Hepatocyte (in vitro differentiated cells): ENCODE results near the gene MC3R. TPM values are rescaled to one million over a fixed set of nuclear protein-coding genes. Genes with fewer than 3 reads are reported as not detected.

ENCODE experiments used
- DNase-seq: peaks from one replicate; pipeline ENCODE4 v3.0.0-alpha.2; 2016; ENCODE audit warnings: low spot score
- H2AFZ ChIP-seq: fragments of 200-600 bp; sonication (generic); 2 replicates; pipeline ENCODE4 v1.6.0; 2016; ENCODE audit warnings: antibody characterized with exemption, mild to moderate bottlenecking
- H3K27ac ChIP-seq: fragments of 200-600 bp; sonication (generic); 2 replicates; pipeline ENCODE4 v1.5.1; 2016; ENCODE audit warnings: mild to moderate bottlenecking
- H3K27me3 ChIP-seq: fragments of 200-600 bp; sonication (generic); 2 replicates; pipeline ENCODE4 v1.6.1; 2016
- H3K36me3 ChIP-seq: fragments of 200-600 bp; sonication (generic); replicated peaks from 2 replicates; pipeline ENCODE4 v1.5.1; 2016; ENCODE audit warnings: low read depth; ENCODE audit not compliant: insufficient read depth
- H3K4me1 ChIP-seq: fragments of 200-600 bp; sonication (generic); 2 replicates; pipeline ENCODE4 v1.5.1; 2016; ENCODE audit warnings: mild to moderate bottlenecking, moderate library complexity; ENCODE audit not compliant: insufficient read depth
- H3K4me2 ChIP-seq: fragments of 200-600 bp; sonication (generic); 2 replicates; pipeline ENCODE4 v1.6.0; 2016
- H3K4me3 ChIP-seq: fragments of 200-600 bp; sonication (generic); 2 replicates; pipeline ENCODE4 v1.5.1; 2016; ENCODE audit warnings: mild to moderate bottlenecking
- H3K79me2 ChIP-seq: fragments of 200-600 bp; sonication (generic); 2 replicates; pipeline ENCODE4 v1.6.0; 2017; ENCODE audit warnings: mild to moderate bottlenecking
- H3K9me2 ChIP-seq: fragments of 200-600 bp; sonication (generic); replicated peaks from 2 replicates; pipeline ENCODE4 v1.6.0; 2017; ENCODE audit warnings: mild to moderate bottlenecking; ENCODE audit not compliant: insufficient read depth
- H3K9me3 ChIP-seq: fragments of 200-600 bp; sonication (generic); 2 replicates; pipeline ENCODE4 v1.5.1; 2016; ENCODE audit warnings: low read depth, mild to moderate bottlenecking
- H4K20me1 ChIP-seq: fragments of 200-600 bp; sonication (generic); 2 replicates; pipeline ENCODE4 v1.6.0; 2016; ENCODE audit warnings: mild to moderate bottlenecking; ENCODE audit not compliant: insufficient read depth, poor library complexity, severe bottlenecking
- CTCF ChIP-seq: fragments of 200-600 bp; sonication (generic); IDR thresholded peaks from 2 replicates; pipeline ENCODE4 v1.5.1; 2016; ENCODE audit warnings: antibody characterized with exemption, mild to moderate bottlenecking; ENCODE audit not compliant: poor library complexity
- EZH2 ChIP-seq: fragments of 200-600 bp; sonication (generic); IDR thresholded peaks from 2 replicates; pipeline ENCODE4 v1.6.1; 2016; ENCODE audit warnings: antibody characterized with exemption, mild to moderate bottlenecking, borderline replicate concordance
- EZH2phosphoT487 ChIP-seq: fragments of 200-600 bp; sonication (generic); IDR thresholded peaks from one replicate; pipeline ENCODE4 v1.6.1; 2018; ENCODE audit warnings: antibody characterized with exemption, mild to moderate bottlenecking, low read depth, moderate library complexity; ENCODE audit not compliant: unreplicated experiment, severe bottlenecking
- WGBS: methylation state at CpG from one replicate; pipeline ENCODE4 v1.1.6; 2016; ENCODE audit warnings: low lambda C conversion rate; ENCODE audit errors: missing lambda C conversion rate; 5-methylcytosine and 5-hydroxymethylcytosine counted together
- polyA plus RNA-seq: library from polyadenylated mRNA; unstranded; fragments of >200 nt; fragmentation: Nextera tagmentation; extraction: Ambion mirVana; gene quantifications from 2 replicates; pipeline ENCODE4 v1.2.1, GENCODE V29; 2016
- total RNA-seq: library from RNA; depleted of rRNA; stranded (reverse); fragments of >200 nt; gene quantifications from 2 replicates; pipeline ENCODE4 v1.2.3, GENCODE V29; 2014

Gene MC3R
- total and polyA plus RNA-seq, 2 experiments from 2014 or later: 1.9 TPM; not detected in 1

- no peak for DNase-seq
- no peaks in the 10 kb centered on the region for H3K4me1 ChIP-seq
- no peaks in the 10 kb centered on the region for H3K9me3 ChIP-seq
- H3K9me2 ChIP-seq: no peaks in the 10 kb centered on the region
- no peak overlapping the region for H3K4me2 ChIP-seq
- H2AFZ ChIP-seq: no peak overlapping the region
- H3K27ac ChIP-seq: no peak overlapping the region
- 86% methylated on average over 3 of the region's 3 CpGs for WGBS
- H3K36me3 ChIP-seq: no peaks in the 10 kb centered on the region
- no peak overlapping the region for H3K4me3 ChIP-seq
- no peak for TF ChIP-seq EZH2phosphoT487
- no peak for TF ChIP-seq EZH2
- no peak for TF ChIP-seq CTCF
- H3K27me3 ChIP-seq: no peaks in the 10 kb centered on the region
- H4K20me1 ChIP-seq: no peaks in the 10 kb centered on the region
- no peaks in the 10 kb centered on the region for H3K79me2 ChIP-seq
Observed at GRCh38 chr20:56204206-56204605, 44.3 kb upstream of the MC3R start.

GRCh38 chr20:56205346-56205745 lies 43.2 kb upstream of the MC3R start:
- DNase-seq: no peak
- H3K4me1 ChIP-seq: no peaks in the 10 kb centered on the region
- no peak for TF ChIP-seq EZH2phosphoT487
- TF ChIP-seq EZH2: no peak
- TF ChIP-seq CTCF: peak; percentile 4
- H4K20me1 ChIP-seq: no peaks in the 10 kb centered on the region
- no peak overlapping the region for H3K4me2 ChIP-seq
- 76% methylated on average over 3 of the region's 3 CpGs for WGBS
- H3K79me2 ChIP-seq: no peaks in the 10 kb centered on the region
- H3K9me2 ChIP-seq: no peaks in the 10 kb centered on the region
- no peak overlapping the region for H2AFZ ChIP-seq
- H3K4me3 ChIP-seq: no peak overlapping the region
- no peaks in the 10 kb centered on the region for H3K9me3 ChIP-seq
- H3K27ac ChIP-seq: peak overlapping the region; percentile 40
- no peaks in the 10 kb centered on the region for H3K36me3 ChIP-seq
- no peaks in the 10 kb centered on the region for H3K27me3 ChIP-seq

- Histone ChIP-seq H3K27me3 (no peaks in the 10 kb centered on the region), H3K79me2 (no peaks in the 10 kb centered on the region), H3K9me3 (no peaks in the 10 kb centered on the region), H3K4me3 (no peak overlapping the region), H4K20me1 (no peaks in the 10 kb centered on the region), H3K9me2 (no peaks in the 10 kb centered on the region), H3K4me2 (no peak overlapping the region), H3K27ac (no peak overlapping the region), H3K36me3 (no peaks in the 10 kb centered on the region), H2AFZ (no peak overlapping the region), H3K4me1 (peaks cover 5% of the 10 kb centered on the region)
- TF ChIP-seq EZH2 (no peak), CTCF (no peak), EZH2phosphoT487 (no peak)
- WGBS: 58% methylated on average over 4 of the region's 4 CpGs
- DNase-seq: no peak
Observed at GRCh38 chr20:56207656-56208055, 40.9 kb upstream of the MC3R start.

GRCh38 chr20:56208121-56208520 lies 40.4 kb upstream of the MC3R start:
- H2AFZ ChIP-seq: no peak overlapping the region
- peaks cover 5% of the 10 kb centered on the region for H3K4me1 ChIP-seq
- H3K27me3 ChIP-seq: no peaks in the 10 kb centered on the region
- H3K36me3 ChIP-seq: no peaks in the 10 kb centered on the region
- no peaks in the 10 kb centered on the region for H3K79me2 ChIP-seq
- H3K27ac ChIP-seq: no peak overlapping the region
- DNase-seq: no peak
- no peaks in the 10 kb centered on the region for H4K20me1 ChIP-seq
- H3K9me3 ChIP-seq: no peaks in the 10 kb centered on the region
- no peak overlapping the region for H3K4me3 ChIP-seq
- no peaks in the 10 kb centered on the region for H3K9me2 ChIP-seq
- no peak for TF ChIP-seq CTCF
- no peak for TF ChIP-seq EZH2phosphoT487
- TF ChIP-seq EZH2: no peak
- H3K4me2 ChIP-seq: no peak overlapping the region
- 88% methylated on average over 1 of the region's 1 CpG for WGBS
